RPMI8226 (cell line): ENCODE measurements around the gene TMEM40.
A peak's percentile ranks its signal among the peaks of the same experiment; 100 is the strongest.
"Not testable (repeated sequence)": the region's sequence is repeated elsewhere in the genome, so short reads cannot be mapped to it uniquely, and the experiment has no call there.

ENCODE experiments used
- DNase-seq: peaks from one replicate; pipeline ENCODE4 v3.0.0-alpha.2; 2015

Gene TMEM40

GRCh38 chr3:12750223-12750622 lies 8.8 kb downstream of the TMEM40 start:
- DNase-seq = peak; percentile 52

DNA sequence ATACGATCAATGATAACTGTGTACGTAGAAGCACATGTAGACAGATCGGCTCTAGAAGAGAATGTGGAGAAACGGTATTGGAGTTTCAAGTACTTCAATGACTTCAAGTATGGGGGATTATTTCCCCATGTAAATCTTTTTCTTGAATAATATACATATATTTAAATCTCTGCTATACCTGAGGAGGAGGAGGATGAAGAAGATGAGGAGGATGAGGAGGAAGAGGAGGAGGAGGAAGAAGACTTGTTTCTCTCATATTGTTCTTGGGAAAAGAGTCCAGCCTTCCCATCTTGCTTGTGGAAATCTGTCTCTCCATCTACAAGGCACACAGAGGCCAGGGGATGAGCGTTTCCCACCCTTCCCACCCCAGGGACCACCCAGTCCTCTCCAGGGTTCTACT lies 10.6 kb downstream of the TMEM40 start:
- DNase-seq = no peak

- DNase-seq = no peak
Observed at GRCh38 chr3:12746419-12746818, 12.6 kb downstream of the TMEM40 start.

DNA sequence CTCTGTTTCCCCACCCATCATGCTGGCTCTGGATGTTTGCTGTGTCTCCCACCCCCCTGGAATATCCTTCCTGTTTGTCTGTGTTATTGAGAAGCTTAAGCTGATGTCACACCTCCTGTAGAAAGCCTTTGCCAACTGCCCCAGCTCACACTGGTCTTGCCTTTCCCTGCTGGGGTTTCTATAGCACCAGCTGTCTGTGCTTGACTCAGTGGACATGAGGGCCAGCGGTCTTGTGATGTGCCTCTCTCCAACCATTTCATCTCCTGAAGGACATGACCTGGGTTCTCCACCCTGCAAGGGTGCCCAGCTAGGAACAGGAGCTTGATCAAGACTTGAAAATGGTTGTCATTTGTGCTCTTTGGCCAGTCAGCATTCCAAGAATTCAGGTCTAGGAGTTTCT lies 14.7 kb downstream of the TMEM40 start:
- DNase-seq = no peak

- DNase-seq = no peak
Observed at GRCh38 chr3:12743583-12743982, 15.5 kb downstream of the TMEM40 start.

- no peak for DNase-seq
Observed at GRCh38 chr3:12742330-12743107, 16.5 kb downstream of the TMEM40 start.

- no peak for DNase-seq
Observed at GRCh38 chr3:12741209-12741608, 17.9 kb downstream of the TMEM40 start.

GRCh38 chr3:12737833-12738232 lies 21.2 kb downstream of the TMEM40 start:
- DNase-seq = no peak

- no peak for DNase-seq
Observed at GRCh38 chr3:12737319-12737718, 21.7 kb downstream of the TMEM40 start.

DNA sequence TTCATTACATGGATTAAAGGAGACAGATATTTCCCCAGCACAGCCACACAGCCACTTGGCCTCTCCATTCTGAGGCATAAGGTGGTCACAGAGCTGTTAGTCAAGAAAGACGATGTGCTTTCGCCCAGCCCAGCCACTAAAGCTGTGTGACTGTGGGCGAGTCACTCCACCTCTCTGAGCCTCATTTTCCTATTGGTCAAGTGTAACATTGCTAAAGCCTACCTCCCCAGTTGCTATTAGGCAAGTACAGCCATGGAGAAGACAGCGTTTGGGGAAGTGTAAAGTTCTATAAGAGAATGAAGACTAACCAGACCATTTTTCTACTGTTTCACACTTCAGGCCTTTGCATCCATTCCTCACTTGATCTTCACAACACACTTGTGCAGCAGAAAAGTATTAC lies 24.1 kb downstream of the TMEM40 start:
- no peak for DNase-seq

GRCh38 chr3:12733566-12733965 lies 25.5 kb downstream of the TMEM40 start:
- DNase-seq = no peak

GRCh38 chr3:12730506-12731242 lies 28.4 kb downstream of the TMEM40 start:
- DNase-seq = no peak

GRCh38 chr3:12729051-12729651 lies 29.9 kb downstream of the TMEM40 start:
- DNase-seq = no peak

- no peak for DNase-seq
Observed at GRCh38 chr3:12727937-12728336, 31.1 kb downstream of the TMEM40 start.

- no peak for DNase-seq
Observed at GRCh38 chr3:12727481-12727880, 31.6 kb downstream of the TMEM40 start.

GRCh38 chr3:12725436-12725835 lies 33.6 kb downstream of the TMEM40 start:
- DNase-seq = no peak

- DNase-seq = no peak
Observed at GRCh38 chr3:12724794-12725193, 34.3 kb downstream of the TMEM40 start.

GRCh38 chr3:12723362-12723761 lies 35.7 kb downstream of the TMEM40 start:
- DNase-seq = not testable (repeated sequence)

DNA sequence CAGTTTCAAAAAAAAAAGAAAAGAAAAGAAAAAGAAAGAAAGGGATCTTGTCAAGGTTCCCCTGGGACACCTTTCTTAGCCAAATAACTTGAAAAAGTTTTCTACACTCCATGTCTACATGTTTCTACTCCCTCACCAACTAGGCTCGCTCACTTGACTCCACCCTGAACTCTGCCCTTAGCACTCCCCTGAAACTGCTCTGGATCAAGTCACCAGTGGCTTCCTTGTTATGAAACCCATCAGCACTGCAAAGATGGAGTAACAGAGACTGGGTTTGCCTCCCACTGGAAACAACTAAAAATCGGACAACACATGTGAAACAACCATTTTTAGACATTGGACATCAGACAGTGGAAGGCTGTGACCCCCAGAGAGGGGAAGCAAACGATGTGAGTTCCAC lies 36.8 kb downstream of the TMEM40 start:
- DNase-seq = no peak

GRCh38 chr3:12719984-12720898 lies 38.8 kb downstream of the TMEM40 start:
- DNase-seq = peak; percentile 84

DNA sequence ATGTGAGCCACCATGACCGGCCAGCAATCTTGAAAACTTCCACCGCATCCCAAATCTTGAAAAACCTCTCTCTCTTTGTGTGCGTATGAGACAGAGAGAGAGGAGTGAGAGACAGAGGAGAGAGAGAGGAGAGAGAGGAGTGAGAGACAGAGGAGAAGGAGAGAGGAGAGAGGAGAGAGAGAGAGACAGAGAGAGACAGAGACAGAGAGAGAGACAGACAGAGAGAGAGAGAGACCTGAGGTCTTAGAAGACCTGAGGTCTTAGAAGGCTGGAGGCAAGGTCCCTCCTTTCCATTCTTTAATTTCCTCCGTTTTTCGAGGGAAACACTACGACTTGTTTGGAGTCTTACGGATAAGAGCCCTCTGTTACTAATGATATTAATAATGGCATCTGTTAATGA lies 39.5 kb downstream of the TMEM40 start:
- DNase-seq = no peak

DNA sequence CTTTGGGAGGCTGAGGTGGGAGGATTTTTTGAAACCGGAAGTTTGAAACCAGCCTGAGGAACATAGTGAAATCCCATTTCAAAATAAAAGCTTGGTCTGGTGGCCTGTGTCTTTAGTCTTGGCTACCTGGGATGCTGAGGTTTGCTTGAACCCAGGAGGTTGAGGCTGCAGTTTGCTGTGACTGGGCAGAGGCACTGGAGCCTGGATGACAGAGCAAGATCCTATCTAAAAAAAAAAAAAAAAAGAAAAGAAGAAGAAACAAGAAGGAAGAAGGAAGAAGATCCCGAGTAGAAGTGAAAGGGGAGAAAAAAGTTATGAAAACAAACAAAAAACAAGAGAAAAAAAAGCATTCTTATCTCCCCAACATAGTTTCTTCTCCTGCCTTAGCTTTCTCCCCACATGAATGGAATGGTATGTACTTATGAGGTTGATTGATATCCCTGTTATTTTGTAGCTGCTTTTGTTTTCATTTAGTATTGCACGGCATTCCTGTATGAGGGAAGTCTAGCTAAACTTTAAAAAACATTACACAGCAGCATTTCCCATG lies 42.4 kb downstream of the TMEM40 start:
- no peak for DNase-seq

GRCh38 chr3:12714278-12714677 lies 44.8 kb downstream of the TMEM40 start:
- DNase-seq = no peak
